G401.6 (cell line): Measurements from ENCODE around the gene SPO11.
"Not testable (repeated sequence)": the region's sequence is repeated elsewhere in the genome, so short reads cannot be mapped to it uniquely, and the experiment has no call there.

Experiments used
- FAIRE-seq: peaks from 2 replicates; lab custom pipeline; 2012; peaks lifted over from hg19 to GRCh38; lab: Jason Lieb, UNC

SPO11 gene

DNA sequence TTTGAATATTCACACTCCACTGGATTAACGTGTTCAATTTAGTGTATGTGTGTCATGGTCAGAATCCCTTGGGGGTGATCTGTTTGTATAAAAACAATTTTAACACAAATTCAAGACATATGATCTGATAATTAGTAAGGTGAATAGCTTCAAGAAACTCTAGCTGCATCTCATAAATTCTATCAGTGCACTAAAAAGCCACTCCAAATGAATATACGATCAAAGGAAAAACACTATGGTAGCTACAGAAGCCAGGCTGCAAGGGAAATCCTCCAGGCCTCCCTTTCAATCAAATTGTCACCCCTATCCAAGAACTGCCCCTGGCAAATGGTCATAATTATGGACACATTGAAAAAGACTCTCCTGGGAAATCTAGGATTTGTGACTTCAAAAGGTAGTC, 12.1 kb downstream of the SPO11 start:
- no peak for FAIRE-seq

DNA sequence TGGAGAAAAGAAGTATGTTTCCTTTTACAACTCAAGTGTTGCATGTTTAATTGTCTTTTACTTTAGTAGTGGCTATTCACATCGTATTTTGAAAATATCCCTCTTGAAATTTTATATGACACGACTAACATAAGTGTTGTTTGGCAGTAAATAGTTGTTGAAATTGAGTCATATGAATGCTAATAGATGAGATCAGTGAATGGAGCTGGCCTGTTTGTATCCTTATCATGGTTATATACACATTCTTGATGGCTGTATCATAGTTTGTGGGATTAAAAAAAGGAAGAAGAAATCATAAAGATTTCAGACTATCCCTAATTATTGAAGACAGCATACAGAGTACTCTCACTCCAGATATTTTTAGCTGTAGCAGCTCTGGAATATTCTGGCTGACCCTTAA, 13.2 kb downstream of the SPO11 start:
- FAIRE-seq: no peak

DNA sequence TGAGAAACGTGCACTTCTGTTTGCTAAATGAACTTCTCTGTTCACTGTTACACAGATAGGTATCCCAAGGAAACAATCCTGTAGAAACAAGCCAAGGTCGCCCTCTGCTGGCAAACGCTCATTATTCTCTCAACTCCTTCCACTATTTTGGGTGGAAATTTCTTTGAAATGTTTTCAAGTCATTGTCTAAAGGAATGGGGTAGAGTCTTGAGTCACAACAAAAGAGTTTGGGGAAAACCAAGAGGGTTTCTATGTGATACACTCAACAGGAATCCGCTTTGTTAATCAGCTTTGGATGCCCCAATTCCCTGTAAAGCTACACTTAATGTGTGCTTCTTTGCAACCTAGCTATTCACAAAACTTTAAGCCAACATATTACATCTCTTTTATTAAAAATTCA, 16.9 kb downstream of the SPO11 start:
- peak; percentile 97 for FAIRE-seq

DNA sequence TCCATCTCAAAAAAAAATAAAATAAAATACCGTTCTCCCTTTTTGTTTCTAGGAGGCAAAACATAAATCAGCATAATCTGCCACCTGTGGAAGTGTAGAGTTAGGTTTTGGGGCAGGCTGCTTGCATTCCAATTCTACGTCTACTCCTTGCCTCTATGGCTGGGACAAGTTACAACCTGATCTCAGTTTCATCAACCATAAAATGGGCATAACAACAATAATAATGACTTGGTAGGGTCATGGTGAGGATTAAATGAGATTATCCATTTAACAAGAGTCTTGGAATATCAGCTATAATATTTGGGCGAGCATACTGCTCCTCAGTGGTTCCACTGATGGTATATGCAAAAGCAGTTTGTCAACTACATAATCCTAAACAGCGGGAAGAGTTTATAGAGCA, 17.8 kb downstream of the SPO11 start:
- no peak for FAIRE-seq

DNA sequence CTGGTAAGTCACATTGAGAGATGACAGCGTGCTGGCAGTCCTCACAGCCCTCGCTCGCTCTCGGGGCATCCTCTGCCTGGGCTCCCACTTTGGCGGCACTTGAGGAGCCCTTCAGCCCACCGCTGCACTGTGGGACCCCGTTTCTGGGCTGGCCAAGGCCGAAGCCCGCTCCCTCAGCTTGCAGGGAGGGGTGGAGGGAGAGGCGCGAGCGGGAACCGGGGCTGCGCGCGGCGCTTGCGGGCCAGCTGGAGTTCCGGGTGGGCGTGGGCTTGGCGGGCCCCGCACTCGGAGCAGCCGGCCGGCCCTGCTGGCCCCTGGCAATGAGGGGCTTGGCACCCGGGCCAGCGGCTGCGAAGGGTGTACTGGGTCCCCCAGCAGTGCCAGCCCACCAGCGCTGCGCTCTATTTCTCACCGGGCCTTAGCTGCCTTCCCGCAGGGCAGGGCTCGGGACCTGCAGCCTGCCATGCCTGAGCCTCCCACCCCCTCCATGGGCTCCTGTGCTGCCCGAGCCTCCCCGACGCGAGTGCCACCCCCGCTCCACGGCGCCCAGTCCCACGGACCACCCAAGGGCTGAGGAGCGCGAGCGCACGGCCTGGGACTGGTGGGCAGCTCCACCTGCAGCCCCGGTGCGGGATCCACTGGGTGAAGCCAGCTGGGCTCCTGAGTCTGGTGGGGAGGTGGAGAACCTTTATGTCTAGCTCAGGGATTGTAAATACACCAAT, 18.8 kb downstream of the SPO11 start:
- not testable (repeated sequence) for FAIRE-seq

DNA sequence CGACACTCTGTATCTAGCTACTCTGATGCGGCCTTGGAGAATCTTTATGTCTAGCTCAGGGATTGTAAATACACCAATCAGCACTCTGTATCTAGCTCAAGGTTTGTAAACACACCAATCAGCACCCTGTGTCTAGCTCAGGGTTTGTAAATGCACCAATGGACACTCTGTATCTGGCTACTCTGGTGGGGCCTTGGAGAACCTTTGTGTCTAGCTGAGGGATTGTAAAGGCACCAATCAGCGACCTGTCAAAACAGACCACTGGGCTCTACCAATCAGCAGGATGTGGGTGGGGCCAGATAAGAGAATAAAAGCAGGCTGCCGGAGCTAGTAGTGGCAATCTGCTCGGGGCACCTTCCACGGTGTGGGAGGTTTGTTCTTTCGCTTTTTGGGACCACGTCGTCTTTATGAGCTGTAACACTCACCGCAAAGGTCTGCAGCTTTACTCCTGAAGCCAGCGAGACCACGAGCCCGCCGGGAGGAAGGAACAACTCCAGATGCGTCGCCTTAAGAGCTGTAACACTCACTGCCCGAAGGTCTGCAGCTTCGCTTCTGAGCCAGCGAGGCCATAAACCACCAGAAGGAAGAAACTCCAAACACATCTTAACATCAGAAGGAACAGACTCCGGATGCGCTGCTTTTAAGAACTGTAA, 19.4 kb downstream of the SPO11 start:
- FAIRE-seq: not testable (repeated sequence)

DNA sequence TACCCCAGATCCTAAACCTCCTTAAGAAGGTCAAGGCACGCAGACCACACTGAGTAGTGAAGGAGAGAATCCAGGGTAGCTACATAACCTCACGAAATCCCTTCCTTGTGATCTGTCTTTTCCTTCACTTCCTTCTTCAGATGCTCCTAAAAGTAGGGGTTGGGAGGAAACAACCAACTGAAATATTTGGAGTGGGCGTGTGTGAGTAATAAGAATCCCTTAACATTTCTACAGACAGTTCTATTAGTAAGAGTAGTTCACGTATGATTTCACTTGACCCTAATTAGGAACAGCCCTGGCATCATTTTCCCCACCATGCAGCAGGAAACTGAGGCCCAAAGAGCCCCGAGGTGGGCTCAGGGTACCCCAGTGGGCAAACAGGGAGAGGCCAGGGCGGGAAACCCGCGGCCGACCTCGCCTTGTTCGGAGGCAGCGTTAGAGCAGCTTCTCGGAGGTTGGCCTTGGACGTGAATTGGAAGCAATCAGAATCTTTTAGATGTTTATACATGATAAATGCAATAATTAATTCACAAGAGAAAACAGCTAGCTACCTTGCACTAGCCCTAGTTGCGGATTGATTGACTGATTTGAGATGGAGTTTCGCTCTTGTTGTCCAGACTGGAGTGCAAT, 20.6 kb downstream of the SPO11 start:
- FAIRE-seq: no peak

DNA sequence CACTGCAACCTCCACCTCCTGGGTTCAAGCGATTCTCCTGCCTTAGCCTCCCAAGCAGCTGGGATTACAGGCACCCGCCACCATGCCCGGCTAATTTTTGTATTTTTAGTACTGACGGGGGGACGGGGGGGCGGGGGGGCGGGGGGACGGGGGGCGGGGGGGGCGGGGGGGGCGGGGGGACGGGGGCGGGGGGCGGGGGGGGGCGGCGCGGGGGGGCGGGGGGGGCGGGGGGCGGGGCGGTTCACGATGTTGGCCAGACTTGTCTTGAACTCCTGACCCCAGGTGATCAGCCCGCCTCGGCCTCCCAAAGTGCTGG, 21.1 kb downstream of the SPO11 start:
- FAIRE-seq: not testable (repeated sequence)

DNA sequence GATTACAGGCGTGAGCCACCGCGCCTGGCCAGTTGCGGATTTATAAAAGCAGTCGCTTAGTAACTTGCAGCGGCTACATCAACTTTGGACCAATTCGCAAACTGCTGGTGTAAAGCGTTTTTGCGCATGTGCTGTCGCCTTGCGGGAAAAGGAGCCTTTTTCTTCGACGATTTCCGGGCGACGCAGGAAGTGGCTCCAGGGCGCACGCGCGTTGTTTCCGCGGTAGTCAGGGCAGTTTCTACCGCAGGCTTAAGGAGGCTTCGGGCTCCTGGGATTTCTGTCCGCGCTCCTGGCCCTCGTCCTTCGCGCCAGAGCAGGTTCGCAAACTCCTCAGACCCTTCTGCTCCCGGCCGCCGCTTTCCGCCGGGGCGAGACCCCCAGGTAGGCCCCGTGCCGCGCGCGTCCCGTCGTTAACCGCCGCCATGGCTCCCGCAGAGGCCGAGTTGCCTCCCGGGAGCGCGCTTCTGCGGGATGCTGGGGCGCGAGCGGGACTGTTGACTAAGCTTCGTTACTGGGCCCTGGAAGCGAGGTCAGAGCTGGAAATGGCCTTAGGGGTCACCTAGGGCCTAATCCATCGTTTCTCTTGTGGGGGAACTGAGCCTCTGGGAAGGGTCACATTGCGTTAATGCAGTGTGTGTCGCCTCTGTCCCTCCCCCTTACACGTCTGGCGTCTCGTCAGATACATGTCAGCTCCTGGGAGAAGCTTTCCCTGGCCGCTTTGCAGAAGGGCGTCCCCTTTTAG, 21.6 kb downstream of the SPO11 start, which contains the start of gene RAE1:
RAE1 (plus strand) TSS at position 214 of the 742 bp plus-strand sequence. CDS start 2,784 bp downstream, outside the sequence.
- no peak for FAIRE-seq

DNA sequence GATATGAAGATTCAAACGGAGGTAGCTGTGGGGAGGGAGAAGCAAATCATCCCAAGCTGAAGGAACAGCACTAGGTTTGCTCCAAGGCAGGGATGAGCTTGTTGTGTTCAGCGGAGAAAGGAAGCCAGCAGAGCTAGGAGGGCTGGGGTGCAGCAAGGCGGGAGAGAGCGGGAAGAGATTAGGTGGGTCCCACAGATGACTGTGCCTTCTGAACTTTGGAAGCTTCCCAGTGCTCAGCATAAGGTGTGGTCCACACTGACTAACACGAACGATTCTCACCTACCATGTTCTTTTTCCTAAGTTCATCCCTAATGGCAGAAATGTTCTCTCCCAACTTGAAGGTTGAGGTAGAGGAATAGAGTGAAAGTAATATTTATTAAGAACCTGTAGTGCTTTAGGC, 22.7 kb downstream of the SPO11 start:
- FAIRE-seq: no peak

DNA sequence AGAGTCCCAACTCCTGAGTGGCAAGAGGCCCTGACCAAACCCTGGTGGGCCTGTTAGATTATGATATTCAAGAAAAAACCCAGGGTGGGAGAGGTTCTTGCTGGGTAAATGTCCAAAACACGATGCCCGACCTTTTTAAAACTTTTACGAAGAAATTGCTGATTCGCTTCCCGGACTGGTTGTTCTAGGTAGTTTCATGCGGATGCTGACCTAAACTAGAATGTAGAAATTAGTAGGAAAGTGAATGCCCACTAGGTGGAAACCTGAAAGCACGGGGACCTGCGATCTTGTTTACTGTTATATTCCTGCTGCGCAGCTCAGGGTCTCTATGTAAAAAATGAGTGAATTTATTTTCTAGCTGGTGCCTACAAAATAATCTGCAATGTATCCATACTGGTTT, 23.7 kb downstream of the SPO11 start:
- FAIRE-seq: no peak

DNA sequence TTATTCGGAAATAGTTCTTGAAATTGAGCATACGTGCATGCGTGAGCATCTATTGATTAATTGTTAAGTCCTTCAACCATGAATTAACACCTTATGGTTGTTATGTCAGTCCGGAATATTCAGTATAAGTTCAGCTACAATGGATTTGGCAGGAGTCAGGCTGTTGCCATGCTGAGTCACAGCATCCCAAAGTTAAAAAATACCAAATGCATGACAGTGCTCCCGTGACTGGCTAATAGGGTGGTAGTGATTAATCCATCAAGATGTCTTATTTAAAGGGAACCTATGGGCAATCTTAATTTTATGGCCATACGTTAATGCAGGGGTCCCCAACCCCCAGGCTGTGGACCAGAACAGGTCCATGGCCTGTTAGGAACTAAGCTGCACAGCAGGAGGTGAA, 31.9 kb downstream of the SPO11 start:
- no peak for FAIRE-seq

DNA sequence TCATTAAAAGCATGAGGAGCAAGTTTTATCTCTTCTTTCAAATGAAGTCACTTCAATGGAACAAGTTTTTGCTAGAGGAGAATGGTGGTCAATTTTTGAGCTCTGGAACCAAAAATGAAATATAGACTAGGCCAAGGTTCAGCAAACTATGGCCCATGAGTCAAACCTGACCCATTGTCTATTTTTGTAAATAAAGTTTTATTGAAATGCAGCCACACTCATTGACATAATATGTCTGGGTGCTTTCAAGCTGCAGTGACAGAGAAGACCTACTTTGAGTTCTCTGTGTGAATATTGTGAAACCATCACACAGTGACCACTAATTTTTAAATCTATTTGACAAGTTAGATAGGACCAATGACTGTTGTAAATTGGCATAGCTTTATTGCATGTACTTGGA, 34.8 kb downstream of the SPO11 start:
- FAIRE-seq: no peak

DNA sequence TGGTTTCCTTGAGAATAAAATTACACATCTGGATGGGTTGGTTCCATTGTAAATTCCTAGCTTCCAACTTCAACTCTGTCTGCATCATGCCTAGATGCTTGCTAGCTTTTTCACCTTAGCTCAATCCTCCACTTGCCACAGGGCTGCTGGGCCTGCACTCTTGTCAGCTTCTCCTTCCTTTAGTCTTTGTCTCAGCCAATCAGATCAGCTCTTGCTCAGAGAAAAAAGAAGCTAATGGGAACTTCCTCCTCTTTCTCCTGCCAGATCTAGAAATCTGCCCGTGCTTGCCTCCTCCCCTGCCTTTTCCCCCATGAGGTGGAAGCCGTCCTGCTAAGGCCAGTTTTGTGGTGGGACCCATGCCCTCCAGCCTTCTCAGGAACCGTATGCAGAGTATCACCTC, 40.0 kb downstream of the SPO11 start:
- FAIRE-seq: no peak

DNA sequence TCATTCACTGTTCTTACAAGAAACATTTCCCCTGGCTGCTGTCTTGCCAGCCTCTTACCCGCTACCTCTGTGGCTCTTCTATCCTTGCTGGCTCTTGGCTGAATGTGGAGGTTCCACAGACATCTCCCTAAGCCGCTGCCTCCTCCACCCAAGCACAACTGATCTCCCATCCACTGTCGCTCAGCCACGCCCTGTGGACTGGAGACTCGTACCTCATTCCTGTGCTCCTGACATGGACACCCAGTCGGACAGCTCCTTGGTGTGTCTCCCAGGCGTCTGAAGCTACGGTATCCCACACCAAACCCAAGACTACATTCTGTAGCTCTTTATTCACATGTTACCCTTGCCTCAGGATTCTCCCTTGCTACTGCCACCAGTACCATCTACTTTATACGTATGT, 40.7 kb downstream of the SPO11 start:
- no peak for FAIRE-seq

DNA sequence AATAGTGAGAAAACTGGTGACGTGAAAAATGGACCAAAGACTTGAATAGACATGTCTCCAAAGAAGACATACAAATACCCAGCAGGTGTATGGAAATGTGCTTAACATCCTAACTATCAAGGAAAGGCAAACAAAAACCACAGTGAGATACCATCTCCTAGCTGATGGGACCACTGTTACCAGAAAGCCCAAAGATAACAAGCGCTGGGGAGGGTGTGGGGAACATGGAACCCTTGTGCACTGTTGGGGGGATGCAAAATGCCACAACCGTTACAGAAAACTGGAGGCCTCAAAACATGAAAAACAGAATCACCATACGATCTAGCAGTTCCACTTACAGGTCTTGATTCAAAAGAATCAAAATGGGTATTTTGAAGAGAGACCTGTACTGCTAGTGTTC, 41.8 kb downstream of the SPO11 start:
- FAIRE-seq: no peak

DNA sequence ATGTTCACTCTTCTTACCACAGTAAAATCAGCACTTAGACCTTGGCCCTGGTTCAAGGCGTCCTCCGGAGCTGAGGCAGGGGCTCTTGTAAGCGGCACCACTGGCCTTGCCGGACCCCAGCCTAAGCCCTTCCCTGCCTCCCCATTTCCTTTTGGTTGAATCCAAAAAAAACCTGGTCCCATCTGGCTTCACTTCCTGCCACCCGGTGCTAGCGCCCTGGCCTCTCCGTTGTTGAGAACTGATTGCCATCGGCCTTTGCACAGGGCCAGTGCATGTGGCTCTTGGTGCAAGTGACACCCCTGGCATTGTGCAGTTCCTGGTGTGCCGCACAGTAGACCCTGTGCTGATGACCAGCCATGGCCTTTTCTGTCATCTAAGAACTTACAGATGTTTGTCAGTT, 42.6 kb downstream of the SPO11 start:
- FAIRE-seq: no peak

DNA sequence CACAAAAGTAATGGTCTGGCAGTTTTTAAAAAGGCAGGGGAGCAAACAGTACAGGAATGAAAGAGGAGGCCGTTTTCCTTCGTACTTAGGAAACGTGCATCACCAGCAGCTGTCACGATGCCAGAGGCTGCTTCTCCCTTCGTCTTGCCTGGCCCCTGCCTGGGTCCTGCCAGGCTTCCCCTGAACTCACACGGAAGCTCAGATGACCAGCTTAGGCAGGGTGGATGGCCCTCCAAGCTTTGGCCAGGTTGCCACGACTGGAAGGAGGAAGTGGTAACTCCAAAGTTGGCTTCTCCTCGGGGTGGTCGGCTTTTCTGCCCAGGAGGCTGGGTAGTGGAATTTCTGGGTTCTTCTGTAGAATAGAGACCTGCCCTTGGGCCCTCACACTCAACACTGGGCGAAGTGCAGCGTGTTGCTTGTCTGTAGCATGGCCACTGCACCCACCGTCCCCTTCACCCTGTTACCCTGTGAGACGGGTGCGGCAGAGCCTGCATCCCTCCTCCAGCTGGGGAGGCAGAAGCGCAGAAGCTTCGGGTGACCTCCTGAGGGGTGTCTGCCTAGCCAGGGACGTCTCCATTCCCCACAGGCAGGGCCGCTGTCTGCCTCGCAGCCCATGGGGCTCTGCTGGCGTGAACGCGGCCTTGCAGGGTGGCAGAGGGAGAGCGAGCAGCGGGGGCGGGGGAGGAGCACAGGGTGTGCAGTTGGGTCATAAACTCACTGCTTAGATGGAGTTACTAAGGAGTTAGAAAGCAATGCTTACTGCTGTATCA, 43.2 kb downstream of the SPO11 start:
- no peak for FAIRE-seq

DNA sequence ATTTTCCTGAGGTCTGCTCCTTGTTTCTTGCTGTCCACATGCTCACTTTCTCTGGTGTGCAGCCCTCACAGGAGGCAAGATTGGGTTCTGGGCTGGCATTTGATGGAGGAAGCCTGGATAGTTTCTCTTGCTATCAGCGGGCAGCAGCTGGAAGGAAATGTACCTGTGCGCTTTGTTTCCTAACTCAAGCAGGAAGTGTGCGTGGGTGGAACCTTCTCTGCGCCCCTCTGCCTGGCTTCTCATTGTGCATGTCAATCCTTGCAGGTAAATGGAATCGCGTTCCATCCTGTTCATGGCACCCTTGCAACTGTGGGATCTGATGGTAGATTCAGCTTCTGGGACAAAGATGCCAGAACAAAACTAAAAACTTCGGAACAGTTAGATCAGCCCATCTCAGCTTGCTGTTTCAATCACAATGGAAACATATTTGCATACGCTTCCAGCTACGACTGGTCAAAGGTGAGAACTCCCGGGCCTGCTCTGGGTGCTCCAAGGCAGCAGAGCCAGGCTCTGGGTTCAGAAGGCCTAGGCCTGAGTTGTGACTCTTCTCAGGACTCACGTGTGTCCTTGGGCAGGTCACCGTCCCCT, 44.8 kb downstream of the SPO11 start:
- no peak for FAIRE-seq

DNA sequence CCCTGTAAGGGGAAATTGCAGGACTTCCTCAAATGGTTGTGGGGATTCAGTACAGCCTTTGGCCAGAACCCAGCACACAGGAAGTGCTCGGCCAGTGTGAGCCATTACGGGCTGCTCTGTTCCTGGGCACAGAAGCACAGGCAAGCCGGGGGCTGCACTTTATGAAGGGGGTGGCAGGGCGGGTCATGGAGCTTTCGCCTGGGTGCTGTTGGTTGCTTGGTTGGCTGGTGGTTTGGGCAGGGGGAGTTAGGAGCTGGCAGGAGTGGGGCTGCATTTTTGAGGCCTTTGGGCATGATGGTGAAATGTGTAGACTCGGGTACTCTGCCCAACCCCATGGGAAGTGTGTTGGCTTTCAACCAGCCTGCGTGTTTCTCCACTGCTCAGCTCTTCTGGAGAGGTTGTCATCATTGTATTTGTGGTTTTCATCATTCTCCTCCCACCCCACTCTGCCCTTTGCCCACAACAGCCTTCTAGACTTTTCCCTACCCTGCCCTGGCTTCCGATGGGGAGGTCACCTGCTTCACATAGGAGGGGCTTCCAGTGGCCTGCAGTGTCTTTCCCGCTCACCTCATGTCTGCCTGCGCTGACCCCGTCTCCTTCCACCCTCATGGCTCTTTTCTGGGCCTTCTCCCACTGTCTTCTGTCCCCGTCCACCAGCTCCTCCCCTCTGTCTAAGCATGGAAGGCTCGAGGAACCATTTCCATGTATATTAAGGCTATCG, 45.5 kb downstream of the SPO11 start:
- FAIRE-seq: no peak

DNA sequence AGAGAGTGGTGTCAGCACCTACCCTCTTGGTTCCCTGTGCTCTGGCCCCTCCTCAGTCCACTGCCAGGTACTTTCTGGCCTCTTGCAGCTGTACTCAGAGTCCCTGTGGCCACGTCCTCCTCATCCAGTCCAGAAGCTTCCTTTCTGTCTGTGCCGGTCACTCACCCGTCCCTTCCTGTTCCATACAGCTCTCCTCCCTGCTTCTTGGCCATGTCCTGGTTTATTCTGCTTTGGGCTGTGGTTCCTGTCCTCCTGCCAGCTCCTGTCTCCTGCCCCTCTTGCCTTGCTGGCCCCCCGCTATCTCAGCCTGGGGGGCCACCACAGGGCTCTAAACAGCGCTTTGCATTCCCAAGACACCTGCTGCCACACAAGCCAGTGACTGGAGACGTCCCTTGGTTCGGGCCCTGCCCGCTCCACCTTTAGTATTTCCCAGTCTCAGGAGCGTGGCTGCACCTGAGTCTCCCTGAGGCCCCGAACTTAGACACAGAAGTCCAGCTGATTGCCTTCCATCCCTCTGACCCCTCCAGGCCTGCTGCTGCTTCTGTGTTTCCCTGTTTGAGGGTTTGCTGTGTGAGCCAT, 46.1 kb downstream of the SPO11 start:
- no peak for FAIRE-seq
